HK-2 (cell line): ENCODE measurements around the gene TMPRSS4.

Experiments
- DNase-seq: peaks from one replicate; pipeline ENCODE4 v3.0.0-alpha.2; 2018; ENCODE audit not compliant: unreplicated experiment

TMPRSS4 gene

DNA sequence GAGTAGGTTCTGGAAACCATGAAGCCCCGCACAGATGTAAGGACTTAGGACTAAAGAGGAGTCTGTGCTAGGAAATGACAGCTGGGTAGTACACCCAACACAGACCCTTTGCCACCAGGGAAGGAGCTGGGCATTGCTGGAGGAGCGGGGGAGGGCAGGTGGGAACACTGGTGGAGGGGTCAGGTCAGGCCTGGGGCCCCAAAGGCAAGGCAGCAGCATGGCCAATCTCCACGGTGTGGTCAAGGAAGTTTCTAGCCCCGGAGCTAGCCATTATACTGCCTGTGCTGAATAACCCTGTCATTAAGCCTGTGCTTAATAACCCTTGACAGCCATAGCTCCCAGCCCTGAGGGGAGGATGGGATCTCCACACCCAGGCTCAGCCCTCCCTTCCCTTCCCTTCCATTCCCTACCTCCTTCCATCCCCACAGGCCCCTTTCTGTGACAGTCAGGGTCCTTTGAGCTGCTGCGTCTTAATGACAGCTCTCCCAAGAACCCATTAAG is 2.1 kb downstream of the TMPRSS4 start:
- DNase-seq: no peak

DNA sequence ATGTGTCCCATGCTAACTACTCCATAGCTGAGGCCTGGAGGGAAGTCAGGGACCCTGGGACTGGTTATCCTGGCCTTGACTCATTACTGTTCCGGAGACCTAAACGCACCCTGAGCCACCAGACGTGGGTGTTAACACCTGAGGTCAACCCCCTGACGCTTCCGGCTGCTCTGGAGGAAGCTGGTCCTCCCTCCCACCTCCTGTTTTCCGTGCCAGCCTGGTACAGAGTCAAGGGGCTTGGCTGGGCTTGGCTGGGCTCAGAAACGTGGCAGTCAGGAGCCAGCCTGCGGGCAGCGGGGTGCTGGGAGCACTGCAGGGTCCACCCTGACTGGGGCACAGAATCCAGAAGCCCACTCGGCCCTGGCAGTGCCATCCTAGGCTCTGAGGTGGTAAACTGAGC is 2.6 kb downstream of the TMPRSS4 start:
- no peak for DNase-seq

- DNase-seq: no peak
Observed at GRCh38 chr11:118080296-118080695, 3.4 kb downstream of the TMPRSS4 start.

- DNase-seq: no peak
Observed at GRCh38 chr11:118081241-118081958, 4.5 kb downstream of the TMPRSS4 start.

DNA sequence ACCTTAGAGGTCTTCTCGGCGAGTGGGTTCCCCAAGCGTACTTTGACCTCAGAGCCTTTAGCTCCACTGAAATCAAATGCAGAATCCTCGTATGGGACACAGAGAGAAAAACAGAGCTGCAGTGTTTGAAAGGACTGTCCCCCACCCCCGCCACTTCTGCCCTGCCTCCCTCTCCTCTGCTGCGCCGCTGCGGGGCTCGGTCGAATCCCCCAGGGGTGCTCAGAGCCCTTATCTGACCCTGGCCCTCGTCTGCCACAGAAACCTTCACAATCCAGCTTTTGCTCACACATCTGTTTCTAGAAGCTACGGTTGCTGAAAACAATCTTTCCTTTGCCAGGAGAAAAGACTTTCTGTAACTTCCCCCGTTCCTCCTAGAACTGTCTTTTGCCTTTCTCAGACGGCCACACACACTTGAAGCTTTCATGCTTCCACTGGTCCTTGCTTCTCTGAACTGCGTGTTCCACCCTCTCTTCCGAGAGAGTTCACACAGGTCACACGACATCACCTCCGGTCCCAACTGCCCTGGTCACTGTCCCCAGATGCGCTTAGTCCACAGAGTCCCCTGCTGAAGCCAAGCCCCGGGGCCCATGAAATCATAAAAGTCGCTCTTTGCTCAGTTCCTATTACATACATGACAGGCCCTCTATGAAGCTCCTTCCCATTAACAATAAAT is 6.1 kb downstream of the TMPRSS4 start:
- no peak for DNase-seq

- no peak for DNase-seq
Observed at GRCh38 chr11:118084247-118084646, 7.4 kb downstream of the TMPRSS4 start.

GRCh38 chr11:118084656-118085055 is 7.8 kb downstream of the TMPRSS4 start:
- DNase-seq: no peak

- no peak for DNase-seq
Observed at GRCh38 chr11:118086913-118087768, 10.3 kb downstream of the TMPRSS4 start, which contains the start of gene SMIM35. SMIM35 (minus strand) TSS chr11:118086963; CDS start chr11:118086757, 206 bp downstream.

- DNase-seq: no peak
Observed at GRCh38 chr11:118087931-118088330, 11.1 kb downstream of the TMPRSS4 start.

DNA sequence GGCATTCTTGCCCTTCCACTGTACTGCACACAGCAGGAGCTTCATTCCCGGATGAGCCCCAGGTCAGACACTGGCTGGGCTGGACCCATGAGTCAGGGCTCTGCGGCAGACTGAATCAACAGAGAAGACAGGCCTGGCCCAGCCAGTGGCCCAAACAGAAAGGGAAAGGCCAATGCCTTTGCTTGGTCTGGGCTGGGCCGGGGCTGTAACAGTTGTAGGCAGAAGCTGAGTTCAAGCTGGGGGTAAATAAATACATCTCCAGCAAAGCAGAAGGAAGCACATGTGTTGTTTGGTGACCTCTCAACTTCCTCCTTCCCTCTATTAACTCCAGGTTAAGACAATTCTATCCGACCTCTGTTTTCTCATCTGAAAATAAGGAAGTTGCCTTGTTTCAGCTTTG is 11.7 kb downstream of the TMPRSS4 start:
- no peak for DNase-seq

- no peak for DNase-seq
Observed at GRCh38 chr11:118090545-118091162, 13.8 kb downstream of the TMPRSS4 start.

- no peak for DNase-seq
Observed at GRCh38 chr11:118091690-118092089, 14.8 kb downstream of the TMPRSS4 start.

DNA sequence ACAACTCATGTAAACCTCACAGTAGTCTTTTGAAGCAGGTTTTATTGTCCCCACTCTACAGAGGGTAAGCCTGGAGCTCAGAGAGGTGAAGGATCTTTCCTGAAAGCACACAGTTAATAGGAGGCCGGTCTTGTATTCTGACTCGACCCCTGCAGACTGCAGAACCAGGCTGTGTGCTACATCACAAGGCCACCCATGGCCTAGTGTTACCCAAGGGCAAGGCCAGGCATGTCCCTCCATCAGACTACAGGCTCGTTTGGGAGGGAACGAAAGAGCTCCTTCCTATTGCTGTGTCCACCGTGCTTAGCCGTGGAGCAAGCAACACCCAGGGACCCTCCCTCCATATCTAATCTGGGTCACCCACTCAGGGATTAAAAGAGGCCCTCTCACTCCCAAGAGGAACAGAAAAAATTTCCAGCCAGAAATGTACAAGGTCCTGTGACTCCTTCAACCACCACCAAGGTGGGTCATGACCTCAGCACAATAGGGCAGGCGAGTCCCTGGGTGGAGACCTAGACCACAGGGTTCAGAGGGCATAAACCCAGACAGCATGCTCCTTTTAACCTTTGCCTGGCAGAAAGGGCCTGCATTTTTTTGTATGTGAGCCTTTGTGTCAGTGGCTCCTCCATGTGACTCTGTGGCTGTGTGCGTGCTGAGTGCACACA is 16.2 kb downstream of the TMPRSS4 start:
- DNase-seq: no peak

DNA sequence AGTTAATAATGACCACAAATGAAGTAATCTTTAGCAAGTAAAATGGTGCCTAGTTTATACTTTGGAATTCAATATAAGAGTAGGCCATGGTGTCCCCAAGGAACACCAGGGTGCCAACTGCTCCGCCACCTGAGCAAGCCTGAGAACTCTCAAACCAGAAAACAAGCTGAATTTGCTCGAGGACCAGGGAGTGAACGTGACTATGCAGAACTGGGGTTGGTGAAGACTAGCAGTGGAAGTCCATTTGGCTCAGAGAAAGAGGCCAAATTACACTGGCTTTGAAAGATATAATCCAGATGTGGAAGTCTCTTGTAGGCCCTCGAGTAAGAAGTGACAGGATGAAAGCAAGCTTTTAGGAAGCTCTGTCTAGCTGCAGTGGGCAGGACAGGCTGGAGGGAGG is 18.6 kb downstream of the TMPRSS4 start:
- no peak for DNase-seq

GRCh38 chr11:118095967-118096367 is 19.1 kb downstream of the TMPRSS4 start:
- no peak for DNase-seq

DNA sequence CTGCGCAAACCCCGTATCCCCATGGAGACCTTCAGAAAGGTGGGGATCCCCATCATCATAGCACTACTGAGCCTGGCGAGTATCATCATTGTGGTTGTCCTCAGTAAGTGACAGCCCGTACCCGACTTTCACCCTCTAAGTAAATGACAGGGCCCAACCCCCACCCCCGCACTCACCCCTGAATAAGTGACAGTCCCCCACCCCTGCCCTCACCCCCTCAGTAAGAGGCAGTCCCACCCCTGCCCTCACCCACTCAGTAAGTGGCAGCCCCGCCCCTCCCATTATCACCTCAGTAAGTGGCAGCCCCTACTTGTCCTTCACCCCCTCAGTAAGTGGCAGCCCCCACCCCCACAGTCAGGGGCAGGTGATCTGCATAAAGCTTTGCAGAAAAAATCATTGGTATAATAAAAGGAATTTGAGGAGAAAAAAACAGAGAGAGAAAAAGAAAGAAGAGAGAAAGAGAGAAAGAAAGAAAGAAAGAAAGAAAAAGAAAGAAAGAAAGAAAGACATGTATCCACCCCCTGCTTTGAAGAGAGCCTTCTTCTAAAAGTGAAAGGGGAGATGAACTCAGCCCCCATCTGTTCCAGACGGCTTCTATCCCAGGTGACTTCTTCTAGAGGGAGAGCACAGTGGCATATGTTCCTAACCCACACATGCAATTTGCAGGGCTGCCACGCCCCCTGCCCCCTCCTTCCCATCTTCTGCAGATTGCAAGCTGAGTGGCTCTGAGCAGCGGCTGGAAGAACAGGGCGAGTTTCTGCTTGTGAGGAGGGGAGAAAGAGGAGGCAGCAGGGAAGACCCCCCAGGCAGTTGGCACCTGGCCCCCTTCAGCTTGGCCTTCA is 22.3 kb downstream of the TMPRSS4 start:
- no peak for DNase-seq

- no peak for DNase-seq
Observed at GRCh38 chr11:118099838-118100556, 23.1 kb downstream of the TMPRSS4 start.

DNA sequence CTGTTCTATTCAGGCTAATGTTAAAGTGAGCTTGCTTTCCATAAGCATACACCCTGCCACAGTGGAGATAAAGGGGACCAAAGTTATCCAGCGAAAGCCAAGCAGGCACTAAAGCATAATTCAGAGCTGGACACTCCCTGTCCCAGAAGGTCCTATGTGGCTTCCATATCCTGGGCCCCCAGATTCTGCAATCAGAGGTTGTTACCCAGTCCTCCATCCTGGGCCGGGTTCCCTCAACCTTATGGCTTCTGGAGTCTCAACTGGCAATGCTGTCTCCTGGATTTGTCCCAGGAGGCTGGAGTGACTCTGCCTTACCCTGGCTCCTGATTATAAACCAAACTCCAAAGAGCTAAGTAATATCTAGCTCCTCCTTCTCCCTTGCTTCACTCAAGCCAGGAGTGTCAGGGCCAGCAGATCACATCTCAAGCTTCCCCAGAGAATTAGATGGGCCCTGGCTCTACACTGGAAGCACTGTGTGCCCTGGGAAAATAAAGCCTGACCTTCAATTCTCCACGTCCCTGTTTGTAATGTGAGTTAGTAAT is 23.9 kb downstream of the TMPRSS4 start:
- no peak for DNase-seq

GRCh38 chr11:118102721-118103261 is 25.9 kb downstream of the TMPRSS4 start:
- no peak for DNase-seq
